Karpas-422 (cell line): ENCODE results near the gene LATS1. TPM values are rescaled to one million over a fixed set of nuclear protein-coding genes. Genes with fewer than 3 reads are reported as not detected.
A peak's percentile ranks its signal among the peaks of the same experiment; 100 is the strongest.

Experiments
- DNase-seq: peaks from one replicate; pipeline ENCODE4 v3.0.0-alpha.2; 2015
- H2AFZ ChIP-seq: fragments of 200-600 bp; sonication (generic); 2 replicates; pipeline ENCODE4 v1.6.1; 2014; ENCODE audit warnings: antibody characterized with exemption, low read length, mixed read lengths
- H3K27ac ChIP-seq: fragments of 200-600 bp; sonication (generic); 2 replicates; pipeline ENCODE4 v1.5.1; 2014; ENCODE audit warnings: mild to moderate bottlenecking, low read length, moderate library complexity
- H3K27me3 ChIP-seq: fragments of 200-600 bp; sonication (generic); 2 replicates; pipeline ENCODE4 v1.6.1; 2014; ENCODE audit warnings: low read length, mixed read lengths
- H3K36me3 ChIP-seq: fragments of 200-600 bp; sonication (generic); 2 replicates; pipeline ENCODE4 v1.6.1; 2014; ENCODE audit warnings: low read length, mixed read lengths; ENCODE audit not compliant: insufficient read depth
- H3K4me1 ChIP-seq: fragments of 200-600 bp; sonication (generic); 2 replicates; pipeline ENCODE4 v1.6.1; 2014; ENCODE audit warnings: mild to moderate bottlenecking, low read length, mixed read lengths
- H3K4me2 ChIP-seq: fragments of 200-600 bp; sonication (generic); 2 replicates; pipeline ENCODE4 v1.6.1; 2014; ENCODE audit warnings: low read length, low read depth, mild to moderate bottlenecking; ENCODE audit not compliant: poor library complexity, severe bottlenecking
- H3K4me3 ChIP-seq: fragments of 200-600 bp; sonication (generic); 2 replicates; pipeline ENCODE4 v1.5.1; 2014; ENCODE audit warnings: mild to moderate bottlenecking, antibody characterized with exemption, low read length, mixed read lengths
- H3K79me2 ChIP-seq: fragments of 200-600 bp; sonication (generic); 2 replicates; pipeline ENCODE4 v1.6.1; 2014; ENCODE audit warnings: mild to moderate bottlenecking, low read length, mixed read lengths
- H3K9ac ChIP-seq: fragments of 200-600 bp; sonication (generic); 2 replicates; pipeline ENCODE4 v1.6.0; 2014; ENCODE audit warnings: low read length
- H3K9me2 ChIP-seq: fragments of 200-600 bp; sonication (generic), shearing (Covaris generic); replicated peaks from 2 replicates; pipeline ENCODE4 v1.6.0; 2014; ENCODE audit warnings: mild to moderate bottlenecking, low read length, moderate library complexity; ENCODE audit not compliant: insufficient read depth
- H3K9me3 ChIP-seq: fragments of 300-700, 200-600 bp; sonication (generic); 2 replicates; pipeline ENCODE4 v1.6.1; 2014; ENCODE audit warnings: low read length, mixed read lengths
- H4K20me1 ChIP-seq: fragments of 200-600 bp; sonication (generic); 2 replicates; pipeline ENCODE4 v1.6.1; 2014; ENCODE audit warnings: mild to moderate bottlenecking, antibody characterized with exemption, low read length, low read depth; ENCODE audit not compliant: insufficient read depth
- small RNA-seq: library from RNA; depleted of rRNA; stranded (forward); fragments of <200 nt; gene quantifications from one replicate; pipeline ENCODE3, GENCODE V24; 2014
- total RNA-seq: library from RNA; depleted of rRNA; stranded (reverse); fragments of >200 nt; shearing (Covaris generic); gene quantifications from 2 replicates; pipeline ENCODE4 v1.2.3, GENCODE V29; 2014; ENCODE audit warnings: low replicate concordance; rRNA removed

LATS1 gene
- total RNA-seq, 1 experiment from 2014 or later: 29.7 TPM

DNA sequence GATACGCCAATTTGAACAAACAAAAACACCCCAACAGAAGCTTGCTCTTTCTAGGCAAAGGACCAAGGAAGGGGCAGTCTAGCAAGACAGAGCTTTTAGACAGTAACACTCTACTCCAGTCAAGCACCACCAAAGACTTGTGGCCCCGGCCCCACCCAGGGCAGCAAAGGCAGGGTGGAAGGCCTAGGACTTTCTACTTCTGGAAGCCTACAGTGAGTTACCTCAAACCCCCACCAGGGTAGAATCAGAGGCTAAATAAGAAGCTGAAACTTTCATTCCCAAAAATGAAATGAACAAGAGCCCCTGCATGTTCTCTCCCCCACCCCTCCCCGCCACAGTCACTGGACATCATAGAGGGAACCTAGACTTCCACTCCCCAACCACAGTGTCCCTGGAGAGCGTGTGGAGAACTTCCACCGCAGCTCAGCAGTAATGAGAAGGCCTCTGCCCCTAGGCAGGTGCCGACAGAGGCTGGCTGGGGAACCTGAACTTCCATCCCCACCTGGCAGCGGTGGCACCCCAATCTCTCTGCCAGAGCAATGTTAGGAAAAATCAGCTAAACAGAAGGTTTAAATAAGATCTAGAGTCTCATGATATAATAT, 109.4 kb downstream of the LATS1 start:
- no peaks in the 10 kb centered on the region for H3K27me3 ChIP-seq
- no peak overlapping the region for H2AFZ ChIP-seq
- H3K9me3 ChIP-seq: no peaks in the 10 kb centered on the region
- peaks cover 16% of the 10 kb centered on the region for H3K4me1 ChIP-seq
- H3K27ac ChIP-seq: peak overlapping the region; percentile 20; the same call in 1 of the 2 replicates
- H3K4me2 ChIP-seq: peak overlapping the region; percentile 28
- H3K79me2 ChIP-seq: peaks cover 64% of the 10 kb centered on the region
- H4K20me1 ChIP-seq: no peaks in the 10 kb centered on the region
- no peak overlapping the region for H3K4me3 ChIP-seq
- H3K36me3 ChIP-seq: peaks cover 4% of the 10 kb centered on the region; the same call in 1 of the 2 replicates
- no peaks in the 10 kb centered on the region for H3K9me2 ChIP-seq
- peak overlapping the region; percentile 28; the same call in 1 of the 2 replicates for H3K9ac ChIP-seq
- peak; percentile 49 for DNase-seq

Small RNAs within 50 kb of the gene (small RNA-seq; reads per million reads assigned to genes)
- not detected for gene RF00019

Other genes with a start within 250 kb of the LATS1 start
- gene ZC3H12D, start 233.1 kb downstream of the LATS1 start, total RNA-seq: 71.0 and 92.0 TPM in 2 replicates
- gene PPIL4, start 172.1 kb downstream of the LATS1 start, total RNA-seq: 14.2 and 25.0 TPM in 2 replicates
- 14.1 and 21.7 TPM in 2 replicates for gene GINM1, start 151.7 kb downstream of the LATS1 start, total RNA-seq
- gene KATNA1, start 69.4 kb downstream of the LATS1 start, total RNA-seq: 20.9 and 32.1 TPM in 2 replicates
- 35.7 and 37.8 TPM in 2 replicates for gene NUP43, start 28.4 kb upstream of the LATS1 start, total RNA-seq
- 79.1 and 116 TPM in 2 replicates for gene PCMT1, start 31.6 kb upstream of the LATS1 start, total RNA-seq
- gene LRP11, start 146.3 kb upstream of the LATS1 start, total RNA-seq: 3.5 and 5.4 TPM in 2 replicates
- not detected in 2 replicates for gene RAET1E, start 180.0 kb upstream of the LATS1 start, total RNA-seq
- gene RAET1G, start 205.0 kb upstream of the LATS1 start, total RNA-seq: not detected in 2 replicates
- 0.56 and 0.76 TPM in 2 replicates for gene ULBP2, start 223.9 kb upstream of the LATS1 start, total RNA-seq
- gene ULBP1, start 245.8 kb upstream of the LATS1 start, total RNA-seq: 1.0 and 5.1 TPM in 2 replicates